ENCODE results near the gene BICC1.

BICC1 gene

GRCh38 chr10:58754469-58755339 lies 242.0 kb downstream of the BICC1 start:
- no peak for DNase-seq

GRCh38 chr10:58755340-58755610 lies 242.6 kb downstream of the BICC1 start:
- DNase-seq = no peak

- no peak for DNase-seq
Observed at GRCh38 chr10:58755677-58756076, 243.0 kb downstream of the BICC1 start.

DNA sequence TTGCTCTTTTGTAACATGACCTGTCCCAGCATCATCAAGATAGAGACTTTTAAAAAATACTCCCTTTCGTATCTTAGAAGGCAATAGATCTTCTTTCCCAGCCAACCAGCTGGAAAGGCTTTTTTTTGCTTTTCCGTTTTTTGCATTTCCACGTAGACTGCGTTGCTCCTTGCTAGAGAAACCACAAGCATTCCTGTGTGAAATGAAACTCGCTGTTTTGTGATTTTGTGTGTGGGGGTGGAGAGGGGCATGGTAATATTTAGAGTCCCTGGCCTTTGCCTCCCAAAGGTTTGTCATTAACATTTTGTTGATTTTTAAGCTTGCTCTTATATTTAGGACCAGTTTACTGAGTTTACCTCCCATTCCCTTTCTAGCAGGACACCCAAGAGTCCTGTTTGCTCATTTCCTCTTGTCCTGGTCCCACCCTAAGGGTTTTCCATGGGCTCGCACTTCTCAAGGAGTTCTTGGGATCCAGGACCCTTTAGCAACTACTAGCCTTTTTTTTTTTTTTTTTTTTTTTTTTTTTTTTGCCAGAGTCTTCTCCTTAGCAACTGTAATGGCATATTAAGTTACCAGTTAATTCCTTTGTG lies 243.6 kb downstream of the BICC1 start:
- no peak for DNase-seq

- no peak for DNase-seq
Observed at GRCh38 chr10:58757352-58758065, 244.8 kb downstream of the BICC1 start.

- DNase-seq = no peak
Observed at GRCh38 chr10:58758321-58758720, 245.6 kb downstream of the BICC1 start.

- DNase-seq = no peak
Observed at GRCh38 chr10:58764087-58764747, 251.5 kb downstream of the BICC1 start.

- DNase-seq = no peak
Observed at GRCh38 chr10:58765910-58766309, 253.2 kb downstream of the BICC1 start.

DNA sequence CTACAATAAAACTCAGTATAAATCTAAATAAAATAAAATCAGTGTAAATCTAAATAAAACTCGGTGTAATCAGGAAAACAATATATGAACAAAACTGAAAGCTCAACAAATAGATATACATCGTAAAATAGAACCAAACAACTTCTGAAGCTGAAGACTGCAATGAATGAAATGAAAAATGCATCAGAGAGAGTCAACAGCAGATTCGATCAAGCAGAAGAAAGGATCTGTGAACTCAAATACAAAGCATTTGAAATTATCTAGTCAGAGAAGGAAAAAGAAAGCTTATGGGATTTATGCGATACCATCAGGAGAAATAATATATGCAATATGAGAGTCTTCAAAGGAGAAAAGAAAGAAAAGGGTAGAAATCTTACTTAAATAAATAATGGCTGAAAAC lies 255.0 kb downstream of the BICC1 start:
- no peak for DNase-seq

GRCh38 chr10:58771863-58772262 lies 259.2 kb downstream of the BICC1 start:
- no peak for DNase-seq

DNA sequence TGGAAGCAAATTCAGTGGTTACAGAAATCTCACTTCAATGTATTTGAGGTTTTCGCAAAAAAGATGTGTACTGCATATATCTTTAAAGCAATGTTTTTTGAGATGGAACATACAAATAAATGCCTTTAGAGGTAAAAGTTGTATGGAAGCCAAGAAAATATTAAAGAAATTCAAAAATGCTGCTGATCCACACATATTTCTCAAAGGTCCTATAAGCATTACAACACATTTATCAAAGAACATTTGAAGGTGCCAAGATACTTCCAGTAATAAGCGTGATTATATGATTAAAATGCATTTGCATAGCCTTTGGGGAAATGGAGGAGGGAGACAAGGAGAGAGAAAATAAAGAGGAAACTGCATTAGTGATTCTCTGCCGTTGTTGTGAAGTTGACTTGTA lies 260.1 kb downstream of the BICC1 start:
- DNase-seq = no peak

DNA sequence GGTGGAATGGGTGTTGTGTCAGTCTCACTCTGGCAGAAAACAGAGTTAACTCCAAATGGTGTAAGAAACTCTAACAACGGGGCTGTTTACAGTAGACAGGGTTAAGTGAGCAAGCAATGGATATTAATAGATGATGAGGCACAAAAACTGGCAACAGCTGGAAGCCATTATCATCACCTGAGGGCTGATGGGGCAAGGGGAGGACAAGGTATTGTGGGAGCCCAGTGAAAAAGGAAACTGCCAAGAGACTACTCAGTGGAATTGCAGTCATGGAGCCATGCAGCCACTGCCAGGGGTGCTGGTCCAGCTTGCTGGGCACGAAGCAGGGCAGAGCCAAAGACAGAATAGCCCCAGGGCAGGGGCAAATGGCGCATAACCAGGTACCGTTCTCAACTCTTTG lies 260.7 kb downstream of the BICC1 start:
- DNase-seq = no peak

- DNase-seq = no peak
Observed at GRCh38 chr10:58773944-58774343, 261.3 kb downstream of the BICC1 start.

DNA sequence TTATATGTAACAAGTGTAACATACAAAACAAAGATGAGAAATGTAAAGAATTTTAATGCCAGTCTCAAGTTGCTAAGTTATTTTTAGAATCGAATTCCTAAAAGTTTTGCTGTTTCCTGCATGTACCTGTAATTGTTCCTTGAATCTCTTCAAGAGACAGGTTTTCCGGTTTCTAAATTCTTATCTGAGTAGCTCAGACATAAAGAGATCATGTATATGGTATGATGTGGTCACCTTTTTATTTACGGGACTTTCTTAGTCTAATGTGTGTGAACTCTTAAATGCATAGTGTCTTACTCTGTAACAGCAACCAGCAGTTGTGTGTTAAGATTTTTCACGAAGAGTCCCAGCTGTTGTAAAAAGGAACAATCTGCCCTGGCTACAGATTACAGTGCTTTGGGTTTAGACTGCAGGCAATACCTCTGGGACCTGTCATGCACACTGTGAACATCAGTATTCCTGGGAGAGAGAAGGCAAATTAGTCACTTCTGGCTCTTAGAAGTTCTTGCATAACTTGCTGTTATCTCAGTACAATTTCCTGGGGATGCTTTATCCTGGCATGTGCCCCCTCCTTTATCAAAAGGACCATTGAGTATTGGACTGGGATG lies 263.4 kb downstream of the BICC1 start:
- no peak for DNase-seq

- DNase-seq = no peak
Observed at GRCh38 chr10:58776568-58777318, 264.1 kb downstream of the BICC1 start.

DNA sequence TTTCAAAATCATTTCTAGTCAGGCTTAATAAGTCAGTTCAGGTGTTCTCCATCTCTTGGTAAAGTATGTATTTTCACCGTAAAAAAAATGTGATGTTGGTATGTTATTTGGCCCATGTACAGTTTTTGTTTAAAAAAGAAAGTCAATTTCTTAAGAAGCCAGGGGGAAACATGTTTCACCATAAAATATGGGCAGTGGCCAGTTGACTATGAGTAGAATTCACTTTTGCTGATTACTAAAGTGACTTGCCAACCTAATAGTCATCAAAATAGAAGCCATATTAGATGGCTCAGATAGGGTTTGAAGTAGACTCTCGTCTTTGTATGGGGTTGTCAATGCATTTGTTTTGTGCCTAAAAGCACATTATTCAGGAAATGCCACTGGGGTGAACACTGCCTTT lies 266.3 kb downstream of the BICC1 start:
- DNase-seq = no peak

DNA sequence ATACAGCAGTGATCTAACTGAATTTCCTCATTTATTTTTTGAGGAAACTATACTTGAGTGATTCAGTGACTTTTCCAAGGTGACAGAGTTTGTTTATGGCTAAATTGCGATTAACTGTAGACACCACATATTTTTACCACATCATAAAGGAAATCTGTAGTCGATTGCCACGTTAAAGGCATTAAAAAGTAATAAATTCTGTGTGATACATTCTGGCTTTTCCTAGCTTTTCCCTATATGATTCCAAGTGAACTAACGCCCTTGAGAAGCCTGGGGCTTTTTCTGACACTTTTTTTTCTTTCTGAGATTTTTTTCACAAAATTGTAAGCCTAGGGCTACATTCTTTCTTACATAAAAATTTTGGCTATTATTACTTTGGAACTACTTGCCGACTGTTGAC lies 266.9 kb downstream of the BICC1 start:
- DNase-seq = no peak

GRCh38 chr10:58780476-58780875 lies 267.8 kb downstream of the BICC1 start:
- DNase-seq = no peak

- no peak for DNase-seq
Observed at GRCh38 chr10:58781873-58782488, 269.3 kb downstream of the BICC1 start.

- DNase-seq = no peak
Observed at GRCh38 chr10:58782876-58783851, 270.5 kb downstream of the BICC1 start.

GRCh38 chr10:58784361-58784760 lies 271.7 kb downstream of the BICC1 start:
- DNase-seq = no peak

Data from activated gamma-delta T cell (primary cell).